Astrocyte (in vitro differentiated cells and primary cell): ENCODE data around the gene ERN1.

ENCODE experiments used
- EZH2 ChIP-seq: IDR thresholded peaks from 2 replicates; pipeline ENCODE4 v1.6.1; 2012; ENCODE audit warnings: mild to moderate bottlenecking, low read length, inconsistent platforms; ENCODE audit not compliant: insufficient read depth
- TF ChIP-seq, protein P1 (sequence below): IDR thresholded peaks from 2 replicates; pipeline ENCODE4 v1.5.1; 2011; ENCODE audit warnings: low read depth, mild to moderate bottlenecking, inconsistent platforms, low read length, moderate library complexity; ENCODE audit not compliant: insufficient read depth

DNA sequence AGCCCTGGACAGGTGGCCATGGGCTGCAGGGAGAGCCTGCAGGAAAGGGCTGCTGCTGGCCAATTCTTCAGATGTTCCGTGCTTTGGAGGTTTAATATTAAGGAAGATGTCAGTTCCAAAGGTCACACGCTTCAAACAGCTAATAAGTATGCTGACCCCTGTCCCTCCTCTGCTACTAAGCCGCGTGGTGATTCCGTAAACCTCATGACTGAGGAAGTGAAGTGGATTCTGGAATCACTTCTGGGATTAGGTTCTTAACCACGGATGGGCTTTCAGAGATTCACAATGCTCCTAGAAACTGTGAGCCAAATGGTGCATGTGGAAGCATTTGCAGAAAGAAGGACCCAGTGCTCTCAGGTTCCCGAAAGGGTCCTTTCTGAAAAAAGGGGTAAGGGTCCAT, 28.5 kb upstream of the ERN1 start:
- TF ChIP-seq, protein P1, sequence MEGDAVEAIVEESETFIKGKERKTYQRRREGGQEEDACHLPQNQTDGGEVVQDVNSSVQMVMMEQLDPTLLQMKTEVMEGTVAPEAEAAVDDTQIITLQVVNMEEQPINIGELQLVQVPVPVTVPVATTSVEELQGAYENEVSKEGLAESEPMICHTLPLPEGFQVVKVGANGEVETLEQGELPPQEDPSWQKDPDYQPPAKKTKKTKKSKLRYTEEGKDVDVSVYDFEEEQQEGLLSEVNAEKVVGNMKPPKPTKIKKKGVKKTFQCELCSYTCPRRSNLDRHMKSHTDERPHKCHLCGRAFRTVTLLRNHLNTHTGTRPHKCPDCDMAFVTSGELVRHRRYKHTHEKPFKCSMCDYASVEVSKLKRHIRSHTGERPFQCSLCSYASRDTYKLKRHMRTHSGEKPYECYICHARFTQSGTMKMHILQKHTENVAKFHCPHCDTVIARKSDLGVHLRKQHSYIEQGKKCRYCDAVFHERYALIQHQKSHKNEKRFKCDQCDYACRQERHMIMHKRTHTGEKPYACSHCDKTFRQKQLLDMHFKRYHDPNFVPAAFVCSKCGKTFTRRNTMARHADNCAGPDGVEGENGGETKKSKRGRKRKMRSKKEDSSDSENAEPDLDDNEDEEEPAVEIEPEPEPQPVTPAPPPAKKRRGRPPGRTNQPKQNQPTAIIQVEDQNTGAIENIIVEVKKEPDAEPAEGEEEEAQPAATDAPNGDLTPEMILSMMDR: no peak
- TF ChIP-seq EZH2: no peak
